ENCODE measurements around the gene PLCB1.

Gene PLCB1

DNA sequence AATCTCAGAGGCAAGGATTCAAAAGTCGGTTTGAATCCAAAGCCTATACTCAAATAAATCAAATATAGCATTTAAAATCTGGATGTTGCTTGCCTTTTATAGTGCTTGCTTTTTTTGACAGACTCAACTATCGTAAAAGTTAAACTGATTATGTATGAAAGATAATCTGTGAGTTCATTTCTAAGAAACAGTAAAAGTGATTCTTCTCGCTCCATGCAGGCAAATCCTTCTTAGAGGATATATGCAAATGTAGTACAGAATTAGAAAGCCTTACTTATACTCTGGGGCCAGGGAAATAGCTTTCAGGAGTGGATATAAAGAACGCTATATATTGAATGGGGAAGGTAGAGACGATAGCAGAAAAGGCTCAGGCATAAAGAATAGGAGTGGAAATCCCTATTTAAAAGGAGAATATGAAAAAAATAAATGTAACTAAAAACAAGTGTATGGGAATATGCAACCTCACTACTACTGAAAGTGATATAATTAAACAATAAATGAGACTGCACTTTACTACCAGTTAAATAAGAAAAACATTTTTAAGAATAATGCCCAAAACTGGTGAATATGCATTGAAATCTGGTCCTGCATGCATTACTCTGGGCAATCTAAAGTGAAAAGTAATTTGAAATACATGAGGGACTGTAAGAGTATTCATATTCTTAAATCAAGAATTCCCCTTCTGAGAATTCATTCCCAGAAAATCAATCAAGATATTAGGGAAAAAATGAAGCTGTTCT, 575.1 kb downstream of the PLCB1 start:
- Histone ChIP-seq H3K4me3 (ENCODE audit: low read depth, low read length) (no peak overlapping the region), H3K27me3 (ENCODE audit: insufficient read depth, low read depth, severe bottlenecking) (no peaks in the 10 kb centered on the region), H3K9me3 (ENCODE audit: severe bottlenecking) (no peaks in the 10 kb centered on the region), H3K27ac (no peak overlapping the region), H3K36me3 (no peaks in the 10 kb centered on the region)
- TF ChIP-seq, protein P1, sequence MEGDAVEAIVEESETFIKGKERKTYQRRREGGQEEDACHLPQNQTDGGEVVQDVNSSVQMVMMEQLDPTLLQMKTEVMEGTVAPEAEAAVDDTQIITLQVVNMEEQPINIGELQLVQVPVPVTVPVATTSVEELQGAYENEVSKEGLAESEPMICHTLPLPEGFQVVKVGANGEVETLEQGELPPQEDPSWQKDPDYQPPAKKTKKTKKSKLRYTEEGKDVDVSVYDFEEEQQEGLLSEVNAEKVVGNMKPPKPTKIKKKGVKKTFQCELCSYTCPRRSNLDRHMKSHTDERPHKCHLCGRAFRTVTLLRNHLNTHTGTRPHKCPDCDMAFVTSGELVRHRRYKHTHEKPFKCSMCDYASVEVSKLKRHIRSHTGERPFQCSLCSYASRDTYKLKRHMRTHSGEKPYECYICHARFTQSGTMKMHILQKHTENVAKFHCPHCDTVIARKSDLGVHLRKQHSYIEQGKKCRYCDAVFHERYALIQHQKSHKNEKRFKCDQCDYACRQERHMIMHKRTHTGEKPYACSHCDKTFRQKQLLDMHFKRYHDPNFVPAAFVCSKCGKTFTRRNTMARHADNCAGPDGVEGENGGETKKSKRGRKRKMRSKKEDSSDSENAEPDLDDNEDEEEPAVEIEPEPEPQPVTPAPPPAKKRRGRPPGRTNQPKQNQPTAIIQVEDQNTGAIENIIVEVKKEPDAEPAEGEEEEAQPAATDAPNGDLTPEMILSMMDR (IDR thresholded peaks at IDR 0.05; ENCODE audit: low read depth, low read length): no peak
- no peak for DNase-seq

DNA sequence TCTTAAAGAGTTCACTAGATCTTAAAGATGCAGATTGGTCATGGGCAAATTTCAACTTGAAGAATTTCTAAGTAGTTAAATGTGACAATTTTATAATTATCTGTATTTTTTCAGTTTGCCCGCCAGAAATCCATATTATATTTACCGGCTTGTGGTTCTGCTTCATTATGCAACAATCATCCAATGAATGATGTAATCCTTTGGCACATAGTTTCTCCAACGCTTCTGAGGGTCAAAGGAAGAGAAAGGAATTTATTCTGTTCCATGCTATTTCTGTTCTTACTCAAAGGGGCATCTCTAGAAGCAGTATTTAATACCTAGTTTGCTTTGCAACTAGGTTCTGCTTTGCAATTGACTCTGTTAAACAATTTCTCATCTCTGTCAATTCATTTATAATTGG, 577.6 kb downstream of the PLCB1 start:
- H3K4me3 ChIP-seq (ENCODE audit: low read depth, low read length): no peak overlapping the region
- no peaks in the 10 kb centered on the region for H3K27me3 ChIP-seq (ENCODE audit: insufficient read depth, low read depth, severe bottlenecking)
- no peak overlapping the region for H3K27ac ChIP-seq
- no peak for DNase-seq
- H3K9me3 ChIP-seq (ENCODE audit: severe bottlenecking): no peaks in the 10 kb centered on the region
- H3K36me3 ChIP-seq: no peaks in the 10 kb centered on the region
- TF ChIP-seq, protein P1 (IDR thresholded peaks at IDR 0.05; ENCODE audit: low read depth, low read length): no peak

DNA sequence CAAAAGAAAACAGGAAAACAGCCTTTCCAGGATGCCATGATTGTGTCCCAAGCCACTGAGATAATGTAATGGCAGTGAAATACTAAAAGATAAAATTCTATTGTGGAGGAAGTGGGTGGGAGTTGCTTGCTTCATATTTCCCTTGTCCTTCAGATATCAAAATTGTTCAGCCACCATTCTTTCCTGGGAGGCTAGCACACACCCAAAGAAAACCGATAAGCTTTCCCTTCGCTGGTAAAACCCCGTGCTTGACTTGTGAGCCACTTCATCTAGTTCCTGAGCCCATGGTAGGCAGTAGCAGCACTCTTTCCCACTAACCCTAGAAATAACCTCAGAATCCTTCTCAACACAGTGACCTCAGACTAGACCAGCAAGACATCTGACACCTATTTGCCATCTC, 579.4 kb downstream of the PLCB1 start:
- H3K9me3 ChIP-seq (ENCODE audit: severe bottlenecking): no peaks in the 10 kb centered on the region
- no peak overlapping the region for H3K4me3 ChIP-seq (ENCODE audit: low read depth, low read length)
- no peak overlapping the region for H3K27ac ChIP-seq
- TF ChIP-seq, protein P1 (IDR thresholded peaks at IDR 0.05; ENCODE audit: low read depth, low read length): no peak
- DNase-seq: no peak
- no peaks in the 10 kb centered on the region for H3K27me3 ChIP-seq (ENCODE audit: insufficient read depth, low read depth, severe bottlenecking)
- no peaks in the 10 kb centered on the region for H3K36me3 ChIP-seq

DNA sequence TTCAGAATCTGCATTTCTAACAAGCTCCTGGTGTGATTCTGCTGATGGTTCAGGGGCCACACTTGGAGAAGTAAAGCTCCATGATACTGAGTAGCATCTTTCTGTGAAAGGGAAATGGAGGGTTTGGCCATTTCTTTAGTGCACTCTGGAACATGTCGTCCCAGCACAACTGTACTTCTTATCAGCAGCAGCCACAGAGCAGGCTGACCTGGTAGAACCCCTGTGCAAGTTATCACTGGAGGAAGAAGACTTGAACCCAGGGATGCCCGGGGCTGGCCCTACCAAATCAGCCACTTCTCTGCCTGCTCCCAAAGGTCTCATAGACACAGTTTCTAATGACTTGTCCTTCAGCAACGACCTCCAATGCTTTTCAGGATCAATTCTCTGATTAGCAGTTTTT, 582.1 kb downstream of the PLCB1 start:
- TF ChIP-seq, protein P1 (IDR thresholded peaks at IDR 0.05; ENCODE audit: low read depth, low read length): no peak
- H3K9me3 ChIP-seq (ENCODE audit: severe bottlenecking): no peaks in the 10 kb centered on the region
- H3K27me3 ChIP-seq (ENCODE audit: insufficient read depth, low read depth, severe bottlenecking): no peaks in the 10 kb centered on the region
- H3K27ac ChIP-seq: no peak overlapping the region
- H3K36me3 ChIP-seq: no peaks in the 10 kb centered on the region
- DNase-seq: no peak
- H3K4me3 ChIP-seq (ENCODE audit: low read depth, low read length): no peak overlapping the region

DNA sequence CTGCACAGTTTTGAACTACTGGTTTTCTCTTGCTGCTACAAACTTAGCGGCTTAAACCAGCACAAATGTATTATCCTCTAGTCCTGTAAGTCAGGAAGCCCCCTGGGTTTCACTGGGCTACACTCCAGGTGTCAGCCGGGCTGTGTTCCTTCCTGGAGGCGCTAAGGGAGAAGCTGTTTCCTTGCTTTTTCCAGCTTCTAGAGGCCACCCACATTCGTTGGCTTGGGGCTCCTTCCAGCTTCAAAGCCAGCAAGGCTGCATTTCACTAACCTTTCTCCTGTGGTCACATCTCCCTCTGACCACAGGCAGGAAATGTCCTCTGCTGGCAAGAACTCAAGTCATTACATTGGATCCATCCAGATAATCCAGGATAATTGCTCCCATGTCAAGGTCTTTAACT, 586.2 kb downstream of the PLCB1 start:
- TF ChIP-seq, protein P1 (IDR thresholded peaks at IDR 0.05; ENCODE audit: low read depth, low read length): no peak
- Histone ChIP-seq H3K27me3 (ENCODE audit: insufficient read depth, low read depth, severe bottlenecking) (no peaks in the 10 kb centered on the region), H3K4me3 (ENCODE audit: low read depth, low read length) (no peak overlapping the region), H3K9me3 (ENCODE audit: severe bottlenecking) (no peaks in the 10 kb centered on the region), H3K27ac (no peak overlapping the region), H3K36me3 (no peaks in the 10 kb centered on the region)
- DNase-seq: peak; percentile 39

DNA sequence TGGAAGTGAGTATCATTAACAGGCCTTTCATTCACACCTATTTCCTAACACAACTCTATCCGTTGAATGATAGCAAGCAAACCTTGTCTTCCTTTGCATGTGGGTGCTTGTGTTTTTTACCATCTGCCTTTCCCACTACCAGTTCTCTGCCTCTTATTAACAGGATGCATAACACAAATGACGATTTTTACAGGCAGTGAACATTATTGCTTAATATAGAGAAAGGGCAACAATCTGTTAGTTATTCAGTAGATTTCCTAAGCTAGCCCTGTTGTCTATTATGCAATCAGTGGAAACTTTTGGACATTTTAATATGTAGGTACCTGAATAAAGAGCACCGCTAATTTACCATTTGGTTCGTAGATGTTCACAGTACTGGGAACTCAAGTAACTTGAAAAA, 588.0 kb downstream of the PLCB1 start:
- DNase-seq: no peak
- H3K9me3 ChIP-seq (ENCODE audit: severe bottlenecking): no peaks in the 10 kb centered on the region

More for the DNA sequence above, 588.0 kb downstream of the PLCB1 start:
- no peak overlapping the region for H3K4me3 ChIP-seq (ENCODE audit: low read depth, low read length)
- no peak overlapping the region for H3K27ac ChIP-seq
- TF ChIP-seq, protein P1 (IDR thresholded peaks at IDR 0.05; ENCODE audit: low read depth, low read length): no peak
- H3K27me3 ChIP-seq (ENCODE audit: insufficient read depth, low read depth, severe bottlenecking): no peaks in the 10 kb centered on the region
- H3K36me3 ChIP-seq: no peaks in the 10 kb centered on the region
